22Rv1 (cell line): Measurements from ENCODE around the gene NFIA.

ENCODE experiments used
- CTCF ChIP-seq: fragments of 450-650 bp; IDR thresholded peaks from 2 replicates; pipeline ENCODE4 v1.5.1; 2017; ENCODE audit warnings: mild to moderate bottlenecking
- ZFX ChIP-seq: fragments of 450-650 bp; IDR thresholded peaks from 2 replicates; pipeline ENCODE4 v1.6.1; 2017; ENCODE audit warnings: antibody characterized with exemption, borderline replicate concordance

GRCh38 chr1:61433646-61434045 lies 351.3 kb downstream of the NFIA start:
- TF ChIP-seq CTCF (no peak), ZFX (no peak)
